Peyer's patch (tissue), 4 donors: ENCODE results near the gene ITGA3.

ENCODE experiments used
- POLR2A ChIP-seq, 2 donors: fragments of 450-650 bp; IDR thresholded peaks; one replicate each; pipeline ENCODE4 v1.5.1; 2017; ENCODE audit warnings: antibody characterized with exemption in 2 of 2, mild to moderate bottlenecking in 2 of 2, moderate library complexity in 2 of 2
- TF ChIP-seq, protein P1 (sequence below), 6 experiments: fragments of 450-650 bp in 4 of 6; fragments of 200-600 bp in 2 of 6; sonication (generic) in 1 of 6; IDR thresholded peaks; one replicate each; pipeline ENCODE4 v1.5.1; 2017 to 2019; ENCODE audit warnings: antibody characterized with exemption in 6 of 6, mild to moderate bottlenecking in 3 of 6, moderate library complexity in 1 of 6

DNA sequence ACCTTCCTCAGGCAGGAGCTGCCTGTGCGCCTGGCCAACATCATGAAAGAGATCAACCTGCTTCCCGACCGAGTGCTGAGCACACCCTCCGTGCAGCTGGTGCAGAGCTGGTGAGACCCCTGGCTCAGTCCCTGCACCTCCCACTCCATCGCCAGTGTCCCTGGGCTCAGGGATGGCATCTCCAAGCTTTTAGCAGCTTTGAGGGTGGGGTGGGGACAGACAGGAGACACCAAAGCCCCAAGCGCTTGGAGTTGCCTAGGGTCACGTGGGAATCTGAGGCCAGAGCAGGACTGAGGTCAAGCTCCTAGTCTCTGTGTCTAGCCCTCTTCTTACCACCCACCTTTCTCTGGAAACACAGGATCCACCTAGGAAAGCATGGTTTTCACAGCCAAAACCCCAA, 41.5 kb downstream of the ITGA3 start:
- TF ChIP-seq POLR2A (IDR thresholded peaks at IDR 0.05), result no peak
- TF ChIP-seq, protein P1, sequence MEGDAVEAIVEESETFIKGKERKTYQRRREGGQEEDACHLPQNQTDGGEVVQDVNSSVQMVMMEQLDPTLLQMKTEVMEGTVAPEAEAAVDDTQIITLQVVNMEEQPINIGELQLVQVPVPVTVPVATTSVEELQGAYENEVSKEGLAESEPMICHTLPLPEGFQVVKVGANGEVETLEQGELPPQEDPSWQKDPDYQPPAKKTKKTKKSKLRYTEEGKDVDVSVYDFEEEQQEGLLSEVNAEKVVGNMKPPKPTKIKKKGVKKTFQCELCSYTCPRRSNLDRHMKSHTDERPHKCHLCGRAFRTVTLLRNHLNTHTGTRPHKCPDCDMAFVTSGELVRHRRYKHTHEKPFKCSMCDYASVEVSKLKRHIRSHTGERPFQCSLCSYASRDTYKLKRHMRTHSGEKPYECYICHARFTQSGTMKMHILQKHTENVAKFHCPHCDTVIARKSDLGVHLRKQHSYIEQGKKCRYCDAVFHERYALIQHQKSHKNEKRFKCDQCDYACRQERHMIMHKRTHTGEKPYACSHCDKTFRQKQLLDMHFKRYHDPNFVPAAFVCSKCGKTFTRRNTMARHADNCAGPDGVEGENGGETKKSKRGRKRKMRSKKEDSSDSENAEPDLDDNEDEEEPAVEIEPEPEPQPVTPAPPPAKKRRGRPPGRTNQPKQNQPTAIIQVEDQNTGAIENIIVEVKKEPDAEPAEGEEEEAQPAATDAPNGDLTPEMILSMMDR (IDR thresholded peaks at IDR 0.05), result no peak
